Thoracic aorta (tissue), 2 donors: ENCODE data around the gene DDX47. TPM values are rescaled to one million over a fixed set of nuclear protein-coding genes. Genes with fewer than 3 reads are reported as not detected.
A peak's percentile ranks its signal among the peaks of the same experiment; 100 is the strongest.

Source experiments
- ATAC-seq: fragments of 150-250 bp; one replicate; pipeline ENCODE4 v1.8.0; 2017; ENCODE audit warnings: low read depth; ENCODE audit not compliant: insufficient number of reproducible peaks, low FRiP score
- DNase-seq: peaks from one replicate; pipeline ENCODE4 v3.0.0-alpha.2; 2020; ENCODE audit warnings: low spot score
- H3K27ac ChIP-seq, 2 donors: fragments of 200-600 bp; sonication (generic); 1 replicate in 1 of 2; 2 replicates in 1 of 2; pipeline ENCODE4 v1.5.1; 2016; ENCODE audit warnings: mild to moderate bottlenecking in 2 of 2, moderate library complexity in 2 of 2
- H3K27me3 ChIP-seq: fragments of 200-600 bp; sonication (generic); replicated peaks from 2 replicates; pipeline ENCODE4 v1.6.0; 2016; ENCODE audit warnings: mild to moderate bottlenecking; ENCODE audit not compliant: insufficient read depth
- H3K36me3 ChIP-seq: fragments of 200-600 bp; sonication (generic); one replicate; pipeline ENCODE4 v1.5.1; 2016
- H3K4me1 ChIP-seq, 2 donors: fragments of 200-600 bp; sonication (generic); 1 replicate in 1 of 2; 2 replicates in 1 of 2; pipeline versions ENCODE4 v1.5.1 to v1.6.0; 2016; ENCODE audit warnings: low read depth in 2 of 2, mild to moderate bottlenecking in 1 of 2; ENCODE audit not compliant: control insufficient read depth in 1 of 2
- H3K4me3 ChIP-seq: fragments of 200-600 bp; sonication (generic); 2 replicates; pipeline ENCODE4 v1.5.1; 2016; ENCODE audit warnings: mild to moderate bottlenecking
- H3K9me3 ChIP-seq: fragments of 200-600 bp; sonication (generic); 2 replicates; pipeline ENCODE4 v1.5.1; 2016
- CTCF ChIP-seq: fragments of 200-600 bp; sonication (generic); IDR thresholded peaks from one replicate; pipeline ENCODE4 v1.5.1; 2019; ENCODE audit warnings: antibody characterized with exemption
- total RNA-seq, 2 donors: library from RNA; depleted of rRNA; stranded (reverse); fragments of >200 nt; gene quantifications; one replicate each; pipeline versions ENCODE4 v1.1.0 to v1.2.3, GENCODE V29; 2016

The DDX47 gene
- total RNA-seq, 2 donors from 2014 or later = 43.5 to 51.1 TPM

DNA sequence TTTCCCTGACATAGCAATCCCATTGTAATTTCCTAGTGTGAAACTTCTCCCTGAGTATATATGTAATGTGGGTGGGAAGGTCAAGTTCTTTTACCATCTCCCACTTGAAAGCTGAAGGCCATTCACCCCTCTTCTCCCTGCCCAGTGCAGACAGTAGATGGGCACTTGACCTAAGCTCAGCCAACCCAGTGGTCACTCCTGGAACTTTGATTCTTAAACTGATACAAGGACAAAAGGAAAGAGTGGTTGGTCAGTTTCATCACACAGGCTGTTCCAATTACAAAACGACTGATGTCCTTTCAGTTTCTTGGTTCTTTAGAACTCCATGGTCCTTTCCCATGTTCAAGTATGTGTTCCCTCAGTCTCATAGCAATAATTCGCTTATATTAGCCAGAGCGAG is 36.1 kb upstream of the DDX47 start:
- Histone ChIP-seq H3K9me3 (no peaks in the 10 kb centered on the region), H3K36me3 (no peaks in the 10 kb centered on the region), H3K4me1 (peaks cover 0 to 8% of the 10 kb centered on the region in 2 donors), H3K4me3 (no peak overlapping the region), H3K27me3 (no peaks in the 10 kb centered on the region), H3K27ac (no peak overlapping the region)
- DNase-seq (no peak), ATAC-seq (no peak)
- TF ChIP-seq CTCF = no peak

DNA sequence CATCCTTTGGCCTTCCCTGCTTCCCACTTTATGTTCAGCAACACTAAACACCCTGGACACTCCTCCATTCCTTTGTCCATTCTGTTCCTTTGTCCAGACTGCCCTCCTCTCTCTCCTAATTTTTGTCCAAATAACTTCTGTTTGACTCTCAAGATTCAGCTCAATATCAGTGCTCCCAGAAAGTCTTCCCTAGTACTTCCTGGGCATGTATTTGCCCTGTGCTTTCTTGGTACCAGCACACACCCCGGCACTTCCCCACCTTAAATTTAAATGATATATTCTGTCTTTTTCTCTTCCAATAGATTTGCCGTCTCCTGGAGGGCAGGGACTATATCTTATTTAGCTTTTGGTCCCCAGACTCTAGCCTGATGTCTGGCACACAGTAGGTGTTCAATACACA is 34.1 kb upstream of the DDX47 start:
- no peak overlapping the region for H3K27ac ChIP-seq
- peaks cover 0 to 8% of the 10 kb centered on the region in 2 donors for H3K4me1 ChIP-seq
- no peaks in the 10 kb centered on the region for H3K27me3 ChIP-seq
- no peaks in the 10 kb centered on the region for H3K36me3 ChIP-seq
- ATAC-seq (no peak), DNase-seq (no peak)
- H3K4me3 ChIP-seq = no peak overlapping the region
- H3K9me3 ChIP-seq = no peaks in the 10 kb centered on the region
- no peak for TF ChIP-seq CTCF

DNA sequence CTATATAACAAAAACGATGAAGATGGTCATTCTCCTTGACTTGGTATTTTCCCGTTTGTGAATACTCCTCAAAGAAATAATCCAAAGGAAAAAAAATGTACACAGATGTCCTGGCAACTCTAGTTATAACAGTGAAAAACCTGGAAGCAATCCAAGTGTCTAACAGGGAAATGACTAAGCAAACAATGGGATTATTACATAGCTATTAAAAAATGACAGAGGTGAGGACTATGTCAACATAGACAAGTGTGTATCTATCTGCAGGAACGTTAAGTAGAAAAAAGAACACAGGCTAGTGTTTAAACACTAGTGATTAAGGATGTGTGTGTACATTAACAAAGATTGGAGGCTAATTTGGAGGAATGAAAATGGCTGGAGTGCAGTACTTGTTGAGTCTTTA is 33.6 kb upstream of the DDX47 start:
- ATAC-seq (no peak), DNase-seq (no peak)
- Histone ChIP-seq H3K9me3 (no peaks in the 10 kb centered on the region), H3K4me1 (peaks cover 0 to 8% of the 10 kb centered on the region in 2 donors), H3K36me3 (no peaks in the 10 kb centered on the region), H3K4me3 (no peak overlapping the region), H3K27me3 (no peaks in the 10 kb centered on the region), H3K27ac (no peak overlapping the region)
- TF ChIP-seq CTCF = no peak

GRCh38 chr12:12784116-12784515 is 29.0 kb upstream of the DDX47 start:
- no peak for TF ChIP-seq CTCF
- ATAC-seq = no peak
- Histone ChIP-seq H3K4me3 (no peak overlapping the region), H3K27me3 (no peaks in the 10 kb centered on the region), H3K4me1 (peaks cover 3 to 31% of the 10 kb centered on the region in 2 donors), H3K9me3 (no peaks in the 10 kb centered on the region), H3K36me3 (no peaks in the 10 kb centered on the region), H3K27ac (peak overlapping the region in 1 of 2 donors; percentile 90)
- DNase-seq = no peak

DNA sequence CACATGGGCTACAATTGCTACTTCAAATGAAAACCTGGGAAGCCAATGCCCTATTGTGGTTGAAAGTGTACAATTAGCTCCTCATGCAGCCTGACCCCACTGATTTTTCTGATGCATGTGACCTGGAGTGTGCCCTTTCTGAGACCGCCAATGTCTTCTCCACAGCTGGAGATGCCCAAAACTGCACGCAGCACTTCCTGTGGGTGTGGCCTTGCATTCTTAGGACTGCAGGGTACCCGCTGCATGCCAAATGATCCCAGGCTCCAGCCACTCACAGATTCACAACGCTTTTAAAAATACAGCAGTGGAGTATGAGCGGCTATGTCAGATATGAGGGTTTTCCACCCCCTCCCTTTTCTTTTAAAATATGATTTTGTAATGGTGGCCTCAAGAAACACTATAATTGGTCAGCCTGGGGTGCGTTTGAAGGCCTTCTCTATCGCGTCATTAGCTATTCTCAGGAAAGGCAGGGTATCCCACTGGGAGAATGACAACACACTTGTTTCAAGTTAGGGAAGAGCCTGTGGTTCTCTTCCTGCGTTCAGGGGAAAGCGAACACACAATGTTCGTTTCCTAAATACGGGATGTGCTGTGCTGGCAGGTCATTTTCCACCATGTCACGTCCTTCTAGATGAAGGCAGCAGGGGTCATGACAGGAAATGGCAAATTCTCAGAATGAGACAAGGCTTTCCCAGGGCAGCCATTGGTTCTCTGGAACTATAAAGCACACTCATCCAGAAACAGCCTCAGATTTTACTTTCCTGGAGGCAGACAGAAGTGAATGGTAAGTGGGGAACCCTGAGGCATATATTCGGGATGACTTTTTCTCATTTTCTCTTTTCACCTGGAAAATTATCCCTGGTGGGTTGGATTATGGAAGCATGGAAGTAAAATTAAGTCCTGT is 28.0 kb upstream of the DDX47 start, which contains the start of gene APOLD1:
APOLD1 (plus strand) TSS at position 749 of the 904 bp plus-strand sequence; CDS start at position 782, 33 bp downstream.
- TF ChIP-seq CTCF = no peak
- peak; percentile 26 for ATAC-seq
- no peaks in the 10 kb centered on the region for H3K9me3 ChIP-seq
- H3K27me3 ChIP-seq = no peaks in the 10 kb centered on the region
- no peak for DNase-seq
- H3K36me3 ChIP-seq = no peaks in the 10 kb centered on the region
- peak within 1 kb of the TSS; percentile 82 for H3K4me3 ChIP-seq
- peaks cover 3 to 24% of the 10 kb centered on the region in 2 donors for H3K4me1 ChIP-seq
- H3K27ac ChIP-seq = peak within 1 kb of the TSS; percentile 76 to 90
